Neutrophil (primary cell): ENCODE results near the gene PAM16.
"Not testable (repeated sequence)": the region's sequence is repeated elsewhere in the genome, so short reads cannot be mapped to it uniquely, and the experiment has no call there.

Source experiments
- H3K27ac ChIP-seq: fragments of 200-600 bp; sonication (generic); 2 replicates; pipeline ENCODE4 v1.5.1; 2016; ENCODE audit warnings: mild to moderate bottlenecking, moderate library complexity
- H3K27me3 ChIP-seq: fragments of 200-600 bp; sonication (generic); 2 replicates; pipeline ENCODE4 v1.6.0; 2016; ENCODE audit warnings: mild to moderate bottlenecking
- H3K36me3 ChIP-seq: fragments of 200-600 bp; sonication (generic); 2 replicates; pipeline ENCODE4 v1.5.1; 2017
- H3K4me1 ChIP-seq, 2 experiments: fragments of 200-600 bp in 1 of 2; sonication (generic) in 1 of 2; 1 replicate in 1 of 2; 2 replicates in 1 of 2; pipeline versions ENCODE4 v1.5.1 to v1.6.1; 2013 to 2016; ENCODE audit warnings: low read depth in 1 of 2, low read length in 1 of 2, mild to moderate bottlenecking in 1 of 2, moderate library complexity in 1 of 2; ENCODE audit not compliant: control insufficient read depth in 1 of 2, insufficient read depth in 1 of 2
- H3K4me3 ChIP-seq, 2 experiments: fragments of 200-600 bp in 1 of 2; sonication (generic) in 1 of 2; 1 replicate in 1 of 2; 2 replicates in 1 of 2; pipeline ENCODE4 v1.5.1; 2013 to 2016; ENCODE audit warnings: low read depth in 1 of 2, low read length in 1 of 2, mild to moderate bottlenecking in 1 of 2, moderate library complexity in 1 of 2
- H3K9me3 ChIP-seq: fragments of 200-600 bp; sonication (generic); 2 replicates; pipeline ENCODE4 v1.5.1; 2016
- CTCF ChIP-seq: fragments of 200-600 bp; sonication (generic); IDR thresholded peaks from 2 replicates; pipeline ENCODE4 v1.5.1; 2016; ENCODE audit warnings: antibody characterized with exemption

PAM16 gene

GRCh38 chr16:4347765-4348509 lies 3.2 kb downstream of the PAM16 start:
- no peaks in the 10 kb centered on the region for H3K27me3 ChIP-seq
- no peaks in the 10 kb centered on the region for H3K9me3 ChIP-seq
- H3K4me1 ChIP-seq = peaks cover 68 to 72% of the 10 kb centered on the region in 2 experiments
- peak overlapping the region; percentile 63 to 65 for H3K4me3 ChIP-seq
- H3K36me3 ChIP-seq = peaks cover 6% of the 10 kb centered on the region
- TF ChIP-seq CTCF = no peak
- peak overlapping the region; percentile 98 for H3K27ac ChIP-seq

- H3K27me3 ChIP-seq = no peaks in the 10 kb centered on the region
- no peaks in the 10 kb centered on the region for H3K9me3 ChIP-seq
- H3K36me3 ChIP-seq = peaks cover 5% of the 10 kb centered on the region
- TF ChIP-seq CTCF = no peak
- H3K4me1 ChIP-seq = peaks cover 68 to 72% of the 10 kb centered on the region in 2 experiments
- H3K27ac ChIP-seq = peak overlapping the region; percentile 98
- peak overlapping the region; percentile 63 to 65 for H3K4me3 ChIP-seq
These were observed 4.1 kb downstream of the PAM16 start for GRCh38 chr16:4347010-4347409.

GRCh38 chr16:4345836-4346781 lies 5.0 kb downstream of the PAM16 start:
- TF ChIP-seq CTCF = peak; percentile 21
- peaks cover 9% of the 10 kb centered on the region for H3K36me3 ChIP-seq
- H3K4me1 ChIP-seq = peaks cover 63 to 64% of the 10 kb centered on the region in 2 experiments
- H3K4me3 ChIP-seq = peak overlapping the region; percentile 63 to 65
- H3K9me3 ChIP-seq = no peaks in the 10 kb centered on the region
- H3K27me3 ChIP-seq = no peaks in the 10 kb centered on the region
- H3K27ac ChIP-seq = peak overlapping the region; percentile 98

- H3K9me3 ChIP-seq = no peaks in the 10 kb centered on the region
- H3K4me3 ChIP-seq = peak overlapping the region; percentile 63 to 65
- H3K36me3 ChIP-seq = peaks cover 18% of the 10 kb centered on the region
- H3K27me3 ChIP-seq = no peaks in the 10 kb centered on the region
- peaks cover 55 to 57% of the 10 kb centered on the region in 2 experiments for H3K4me1 ChIP-seq
- TF ChIP-seq CTCF = no peak
- H3K27ac ChIP-seq = peak overlapping the region; percentile 98
These were observed 5.9 kb downstream of the PAM16 start for GRCh38 chr16:4344983-4345835.

- H3K36me3 ChIP-seq = peaks cover 26% of the 10 kb centered on the region
- peak overlapping the region; percentile 63 to 65 for H3K4me3 ChIP-seq
- not testable (repeated sequence) for H3K9me3 ChIP-seq, H3K27me3 ChIP-seq
- H3K4me1 ChIP-seq = peaks cover 47 to 49% of the 10 kb centered on the region in 2 experiments
- H3K27ac ChIP-seq = peak overlapping the region; percentile 98
These were observed 6.7 kb downstream of the PAM16 start for GRCh38 chr16:4344300-4344982.
